Activated T-helper 9 cell treated with anti-CD3 and anti-CD28 coated beads, Interleukin-2, amount 50 U/mL, for 16 hours (primary cell): ENCODE measurements around the gene DPPA4.

Experiments used
- DNase-seq: peaks from one replicate; pipeline ENCODE4 v3.0.0-alpha.2; 2020; ENCODE audit warnings: low read depth

The DPPA4 gene

DNA sequence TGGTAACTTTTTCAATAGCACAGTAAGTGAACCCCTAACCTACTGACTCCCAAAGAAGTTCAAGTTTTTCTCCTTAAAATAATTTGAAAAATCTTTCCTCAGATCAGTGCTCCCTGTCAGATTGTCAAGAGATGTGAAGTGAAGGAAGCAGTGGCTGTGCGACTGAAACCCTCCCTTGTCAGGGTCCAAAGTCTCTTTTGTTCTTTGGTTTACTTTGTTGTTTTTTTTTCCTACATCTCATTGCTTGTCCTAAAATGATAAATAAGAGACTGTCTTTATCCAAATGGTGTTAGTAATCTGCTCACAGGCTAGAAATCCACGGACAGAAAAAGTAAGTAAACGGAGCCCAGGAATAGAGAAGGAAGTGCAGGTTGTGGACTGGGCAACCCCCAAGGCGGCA is 976 bp upstream of the DPPA4 start:
- no peak for DNase-seq

DNA sequence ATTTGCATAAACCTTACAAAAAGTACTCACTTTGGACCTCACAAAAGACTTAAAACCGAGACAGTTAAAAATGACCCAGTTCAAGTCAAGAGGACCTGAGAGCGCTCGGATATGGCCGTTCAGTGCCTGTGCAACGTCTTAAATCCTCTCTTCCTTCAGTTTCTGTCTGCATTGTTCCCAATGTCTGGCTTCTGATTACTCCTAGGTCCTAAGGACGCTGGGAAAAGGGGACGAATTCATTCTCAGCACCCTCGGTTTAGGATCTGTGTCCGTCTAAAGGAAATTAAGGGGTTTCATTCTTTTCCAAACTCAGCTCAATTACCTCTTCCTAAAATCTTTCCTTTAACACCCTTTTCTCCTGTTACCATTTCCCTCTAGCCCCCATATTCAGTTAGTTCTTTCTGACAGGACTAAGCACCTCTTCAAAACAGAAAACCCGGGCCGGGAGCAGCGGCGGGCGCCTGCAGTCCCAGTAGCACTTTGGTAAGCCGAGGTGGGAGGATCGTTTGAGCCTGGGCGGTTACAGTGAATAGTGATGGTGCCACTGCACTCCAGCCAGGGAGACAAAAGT is 970 bp downstream of the DPPA4 start:
- no peak for DNase-seq

DNA sequence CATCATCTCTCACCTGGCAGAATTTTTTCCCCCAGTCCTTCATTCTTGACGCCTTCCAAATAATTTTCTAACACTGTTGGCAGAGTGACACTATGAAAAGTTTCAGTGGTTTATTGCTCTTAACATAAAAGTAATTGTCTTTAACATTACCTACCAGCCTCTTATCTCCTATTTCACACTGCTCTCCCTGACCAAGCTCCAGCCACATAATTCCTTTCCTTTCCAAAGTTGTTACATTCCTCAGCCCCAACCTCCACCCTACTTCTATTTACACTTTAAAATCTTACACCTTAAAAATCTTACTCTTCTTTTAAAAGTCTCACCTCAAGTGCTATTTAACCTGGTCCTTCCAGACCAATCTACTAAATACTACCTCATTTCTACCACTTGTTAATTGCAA is 2.8 kb downstream of the DPPA4 start:
- no peak for DNase-seq

- no peak for DNase-seq
Measured at GRCh38 chr3:109331692-109332091, 5.7 kb downstream of the DPPA4 start.

- DNase-seq: no peak
Measured at GRCh38 chr3:109330405-109330804, 6.9 kb downstream of the DPPA4 start.

GRCh38 chr3:109328202-109328601 is 9.1 kb downstream of the DPPA4 start:
- no peak for DNase-seq

- no peak for DNase-seq
Measured at GRCh38 chr3:109325657-109326056, 11.7 kb downstream of the DPPA4 start.

GRCh38 chr3:109325109-109325508 is 12.2 kb downstream of the DPPA4 start:
- DNase-seq: no peak

GRCh38 chr3:109316162-109316730 is 21.1 kb downstream of the DPPA4 start, which contains the start of gene DPPA2:
DPPA2 (minus strand) TSS chr3:109316517; CDS start chr3:109314542, 1,975 bp downstream.
- no peak for DNase-seq

DNA sequence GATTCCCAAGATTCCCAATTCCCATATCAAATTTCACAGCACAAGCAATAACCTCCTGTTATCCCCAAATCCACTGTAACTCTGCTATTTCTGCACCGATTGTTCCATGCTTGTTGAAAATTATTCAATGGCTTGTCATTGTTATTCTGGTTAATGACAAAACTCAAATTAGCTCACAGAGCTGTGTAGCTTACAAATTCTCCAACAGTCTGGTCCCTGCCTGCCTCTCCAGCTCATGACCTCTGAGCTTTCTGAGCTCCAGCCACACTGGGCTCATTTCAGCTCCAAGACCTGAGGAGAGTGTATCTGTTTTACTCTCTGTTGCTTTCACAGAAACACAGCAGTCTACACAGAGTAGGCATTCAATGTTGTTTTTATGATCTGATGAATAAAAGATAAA is 24.3 kb downstream of the DPPA4 start:
- no peak for DNase-seq

- no peak for DNase-seq
Measured at GRCh38 chr3:109297496-109297895, 39.9 kb downstream of the DPPA4 start.

GRCh38 chr3:109284071-109284470 is 53.3 kb downstream of the DPPA4 start:
- no peak for DNase-seq

- no peak for DNase-seq
Measured at GRCh38 chr3:109278546-109278945, 58.8 kb downstream of the DPPA4 start.

DNA sequence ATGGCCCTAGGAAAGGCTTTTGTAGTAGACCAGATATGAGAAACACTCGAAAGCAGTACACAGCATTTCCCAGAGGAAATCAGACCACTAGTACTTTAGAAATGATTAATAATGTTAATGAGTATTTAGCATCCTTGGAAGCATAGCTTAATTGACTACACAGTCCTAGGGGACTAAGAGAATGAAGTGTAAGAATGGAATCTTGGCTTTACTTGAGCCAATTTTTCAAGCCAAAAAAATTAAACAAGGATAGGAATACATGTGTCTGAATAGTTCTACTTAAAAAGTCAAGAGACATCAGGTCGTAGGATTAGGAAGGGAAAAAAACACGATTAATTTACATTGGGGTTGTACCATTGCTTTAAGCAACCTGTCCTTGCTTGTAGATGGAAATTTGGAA is 59.2 kb downstream of the DPPA4 start:
- no peak for DNase-seq
